Testis (tissue), 5 donors: ENCODE measurements around the gene DNAJC11. TPM values are rescaled to one million over a fixed set of nuclear protein-coding genes. Genes with fewer than 3 reads are reported as not detected.
A peak's percentile ranks its signal among the peaks of the same experiment; 100 is the strongest.

Source experiments
- DNase-seq: peaks from one replicate; pipeline ENCODE4 v3.0.0-alpha.2; 2019
- H3K27ac ChIP-seq, 2 donors: fragments of 200-600 bp; sonication (generic); one replicate each; pipeline ENCODE4 v1.5.1; 2019
- H3K27me3 ChIP-seq: fragments of 200-600 bp; sonication (generic); one replicate; pipeline ENCODE4 v1.5.1; 2019
- H3K36me3 ChIP-seq: fragments of 200-600 bp; sonication (generic); one replicate; pipeline ENCODE4 v1.5.1; 2017; ENCODE audit warnings: low read depth; ENCODE audit errors: missing control alignments
- H3K4me1 ChIP-seq: fragments of 200-600 bp; sonication (generic); one replicate; pipeline ENCODE4 v1.5.1; 2019
- H3K4me3 ChIP-seq, 2 donors: fragments of 200-600 bp; sonication (generic); one replicate each; pipeline ENCODE4 v1.5.1; 2017 to 2019
- H3K9me3 ChIP-seq: fragments of 200-600 bp; sonication (generic); one replicate; pipeline ENCODE4 v1.5.1; 2017
- CTCF ChIP-seq, 3 experiments: fragments of 450-650 bp in 2 of 3; fragments of 200-600 bp in 1 of 3; sonication (generic) in 1 of 3; IDR thresholded peaks; one replicate each; pipeline ENCODE4 v1.5.1; 2016 to 2019; ENCODE audit warnings: antibody characterized with exemption in 3 of 3, mild to moderate bottlenecking in 2 of 3, moderate library complexity in 1 of 3
- POLR2A ChIP-seq: fragments of 450-650 bp; IDR thresholded peaks from one replicate; pipeline ENCODE4 v1.6.1; 2017; ENCODE audit warnings: antibody characterized with exemption, mild to moderate bottlenecking, moderate library complexity
- WGBS, 2 donors: methylation state at CpG; one replicate each; pipeline ENCODE4 v1.1.5; 2018; 5-methylcytosine and 5-hydroxymethylcytosine counted together
- intact Hi-C: fragments of 100-400 bp; cut with DNase I; formaldehyde crosslinking; loops from one replicate; pipeline ENCODE4 v1.15.1; 2023; ENCODE audit warnings: low total_unique reads
- long read RNA-seq, 2 donors: transcript quantifications; one replicate each; lab custom pipeline, GENCODE V29; 2026
- polyA plus RNA-seq: library from polyadenylated mRNA; stranded (reverse); fragments of 350-450 nt; fragmentation: Illumina TruSeq; extraction: RNeasy Lipid Tissue Mini Kit (QIAGEN cat#74804); gene quantifications from one replicate; pipeline ENCODE4 v1.2.3, GENCODE V29; 2014; ENCODE audit warnings: low read depth, low replicate concordance; ENCODE audit not compliant: insufficient read depth
- total RNA-seq, 2 donors: library from RNA; depleted of rRNA; stranded (reverse); fragments of >200 nt; gene quantifications; one replicate each; pipeline ENCODE4 v1.2.3, GENCODE V29; 2016

DNAJC11 gene
- total RNA-seq (10 to 100 TPM; 52.7 to 53.3 TPM), polyA plus RNA-seq (41.5 TPM)
- long read RNA-seq, donor 1, transcript DNAJC11-202 (16 exons, 3,311 nt), result major isoform, 13 of 55 reads
- long read RNA-seq, donor 1, transcript DNAJC11-211 (5 exons, 613 nt), result major isoform, 13 of 55 reads
- long read RNA-seq, donor 1, partial matches to known transcripts, result 16 of 55 reads
- long read RNA-seq, donor 1, other reads (novel, unspliced or antisense), result 13 of 55 reads
- long read RNA-seq, donor 2, transcript DNAJC11-202 (16 exons, 3,311 nt), result major isoform, 8 of 10 reads
- long read RNA-seq, donor 2, partial matches to known transcripts, result 0 of 10 reads
- long read RNA-seq, donor 2, other reads (novel, unspliced or antisense), result 0 of 10 reads

- no peaks in the 10 kb centered on the region for H3K27me3 ChIP-seq
- H3K36me3 ChIP-seq, result no peaks in the 10 kb centered on the region
- H3K27ac ChIP-seq, result peak within 1 kb of the TSS; percentile 82 to 88
- intact Hi-C loops, result no loop called here
- TF ChIP-seq CTCF (IDR thresholded peaks at IDR 0.05) (peak; percentile 96 to 100 (median 100)), POLR2A (no peak)
- 1% methylated on average over 21 to 70 of the region's 80 CpGs for WGBS, 2 donors
- DNase-seq, result peak; percentile 93
- peak within 1 kb of the TSS; percentile 95 to 99 for H3K4me3 ChIP-seq
- peaks cover 7% of the 10 kb centered on the region for H3K4me1 ChIP-seq
- no peaks in the 10 kb centered on the region for H3K9me3 ChIP-seq
Measured at GRCh38 chr1:6701437-6702153, at the start of gene DNAJC11. TSS of gene DNAJC11 (minus strand) at chr1:6701816. CDS start at chr1:6701800, 16 bp downstream.

- TF ChIP-seq POLR2A (no peak), CTCF (IDR thresholded peaks at IDR 0.05) (no peak)
- no peaks in the 10 kb centered on the region for H3K36me3 ChIP-seq
- no peak for DNase-seq
- no peaks in the 10 kb centered on the region for H3K4me1 ChIP-seq
- intact Hi-C loops, result no loop called here
- H3K9me3 ChIP-seq, result no peaks in the 10 kb centered on the region
- WGBS, 2 donors, result 88 to 89% methylated on average over 4 of the region's 4 CpGs
- no peaks in the 10 kb centered on the region for H3K27me3 ChIP-seq
- no peak overlapping the region for H3K4me3 ChIP-seq
- H3K27ac ChIP-seq, result no peak overlapping the region
Measured at GRCh38 chr1:6750490-6750889, 48.9 kb upstream of the DNAJC11 start.

GRCh38 chr1:6747674-6748073 is 46.1 kb upstream of the DNAJC11 start:
- intact Hi-C loops, result no loop called here
- Histone ChIP-seq H3K4me3 (no peak overlapping the region), H3K36me3 (no peaks in the 10 kb centered on the region), H3K9me3 (no peaks in the 10 kb centered on the region), H3K4me1 (peaks cover 11% of the 10 kb centered on the region), H3K27ac (no peak overlapping the region), H3K27me3 (no peaks in the 10 kb centered on the region)
- DNase-seq, result no peak
- 87 to 97% methylated on average over 2 of the region's 2 CpGs for WGBS, 2 donors
- no peak for TF ChIP-seq CTCF (IDR thresholded peaks at IDR 0.05)
- TF ChIP-seq POLR2A, result no peak

- Histone ChIP-seq H3K4me1 (peaks cover 11% of the 10 kb centered on the region), H3K4me3 (no peak overlapping the region), H3K27me3 (no peaks in the 10 kb centered on the region), H3K27ac (no peak overlapping the region), H3K9me3 (no peaks in the 10 kb centered on the region), H3K36me3 (no peaks in the 10 kb centered on the region)
- WGBS, 2 donors, result 96 to 99% methylated on average over 5 of the region's 5 CpGs
- DNase-seq, result no peak
- intact Hi-C loops, result no loop called here
- TF ChIP-seq CTCF (IDR thresholded peaks at IDR 0.05), result no peak
- no peak for TF ChIP-seq POLR2A
Measured at GRCh38 chr1:6745073-6745472, 43.5 kb upstream of the DNAJC11 start.
